Mammary epithelial cell (primary cell): ENCODE results near the gene MEGF6.

Source experiments
- EZH2 ChIP-seq: IDR thresholded peaks from 2 replicates; pipeline ENCODE4 v1.6.1; 2012; ENCODE audit warnings: low read length, inconsistent platforms, borderline replicate concordance
- TF ChIP-seq, protein P1 (sequence below), 2 donors: IDR thresholded peaks in 1 of 2; conservative IDR thresholded peaks in 1 of 2; 2 replicates each; pipeline ENCODE4 v1.5.1; 2011 to 2012; ENCODE audit warnings: inconsistent platforms in 2 of 2, low read length in 2 of 2, mild to moderate bottlenecking in 2 of 2, control low read depth in 1 of 2, low read depth in 1 of 2; ENCODE audit not compliant: insufficient read depth in 1 of 2; ENCODE audit errors: extremely low read depth in 1 of 2

DNA sequence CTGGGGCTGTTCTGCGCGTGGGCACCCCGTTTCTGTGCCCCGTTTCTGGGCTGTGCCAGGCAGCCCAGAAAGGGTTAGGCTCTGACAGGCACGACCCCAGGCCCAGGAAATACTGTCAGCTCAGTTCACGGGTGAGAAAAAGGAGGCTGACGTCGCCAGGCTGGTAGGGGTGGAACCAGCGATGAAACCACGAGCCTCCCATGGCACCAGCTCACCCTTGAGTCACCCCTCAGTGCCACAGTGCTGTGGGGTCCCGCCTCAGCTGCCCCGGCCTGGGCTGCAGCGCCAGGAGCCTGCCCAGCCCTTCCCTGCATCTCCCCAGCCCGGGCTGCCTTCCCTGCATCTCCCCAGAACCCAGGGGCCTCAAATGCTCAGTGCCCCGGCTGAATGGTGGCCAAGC lies 11.5 kb downstream of the MEGF6 start:
- TF ChIP-seq, protein P1, sequence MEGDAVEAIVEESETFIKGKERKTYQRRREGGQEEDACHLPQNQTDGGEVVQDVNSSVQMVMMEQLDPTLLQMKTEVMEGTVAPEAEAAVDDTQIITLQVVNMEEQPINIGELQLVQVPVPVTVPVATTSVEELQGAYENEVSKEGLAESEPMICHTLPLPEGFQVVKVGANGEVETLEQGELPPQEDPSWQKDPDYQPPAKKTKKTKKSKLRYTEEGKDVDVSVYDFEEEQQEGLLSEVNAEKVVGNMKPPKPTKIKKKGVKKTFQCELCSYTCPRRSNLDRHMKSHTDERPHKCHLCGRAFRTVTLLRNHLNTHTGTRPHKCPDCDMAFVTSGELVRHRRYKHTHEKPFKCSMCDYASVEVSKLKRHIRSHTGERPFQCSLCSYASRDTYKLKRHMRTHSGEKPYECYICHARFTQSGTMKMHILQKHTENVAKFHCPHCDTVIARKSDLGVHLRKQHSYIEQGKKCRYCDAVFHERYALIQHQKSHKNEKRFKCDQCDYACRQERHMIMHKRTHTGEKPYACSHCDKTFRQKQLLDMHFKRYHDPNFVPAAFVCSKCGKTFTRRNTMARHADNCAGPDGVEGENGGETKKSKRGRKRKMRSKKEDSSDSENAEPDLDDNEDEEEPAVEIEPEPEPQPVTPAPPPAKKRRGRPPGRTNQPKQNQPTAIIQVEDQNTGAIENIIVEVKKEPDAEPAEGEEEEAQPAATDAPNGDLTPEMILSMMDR (conservative IDR thresholded peaks at IDR 0.05 in 1 of 2, IDR thresholded peaks at IDR 0.05 in 1 of 2; ENCODE audit: extremely low read depth in 1 of 2, insufficient read depth in 1 of 2, low read depth in 1 of 2, low read length in 2 of 2) = no peak
- TF ChIP-seq EZH2 = no peak
